SK-N-MC (cell line): ENCODE data around the gene HSPA1L.
"Not testable (repeated sequence)": the region's sequence is repeated elsewhere in the genome, so short reads cannot be mapped to it uniquely, and the experiment has no call there.

Experiments
- EZH2 ChIP-seq: fragments of 200-600 bp; sonication (generic); IDR thresholded peaks from one replicate; pipeline ENCODE4 v1.6.1; 2017; ENCODE audit warnings: antibody characterized with exemption
- FOXP2 ChIP-seq: optimal IDR thresholded peaks from 2 replicates; pipeline ENCODE3; 2011; ENCODE audit warnings: mild to moderate bottlenecking, moderate library complexity; ENCODE audit not compliant: insufficient read depth; ENCODE audit errors: extremely low read length, control extremely low read depth
- POLR2AphosphoS5 ChIP-seq: IDR thresholded peaks from 2 replicates; pipeline ENCODE4 v1.6.1; 2012; ENCODE audit warnings: mild to moderate bottlenecking, low read depth, low read length, borderline replicate concordance

DNA sequence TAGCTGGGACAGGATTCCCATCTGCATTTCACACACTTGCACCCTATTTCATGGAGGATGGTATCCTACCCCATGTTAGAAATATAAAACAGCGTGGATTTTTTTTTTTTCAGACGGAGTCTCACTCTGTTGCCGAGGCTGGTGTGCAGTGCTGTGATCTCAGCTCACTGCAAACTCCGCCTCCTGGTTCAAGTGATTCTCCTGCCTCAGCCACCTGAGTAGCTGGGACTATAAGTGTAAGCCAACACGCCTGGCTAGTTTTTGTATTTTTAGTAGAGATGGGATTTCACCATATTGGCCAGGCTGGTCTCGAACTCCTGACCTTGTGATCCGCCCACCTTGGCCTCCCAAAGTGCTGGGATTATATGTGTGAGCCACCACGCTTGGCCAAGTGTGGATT is 42.7 kb upstream of the HSPA1L start:
- not testable (repeated sequence) for TF ChIP-seq POLR2AphosphoS5, EZH2, FOXP2
